NT2/D1 (cell line): ENCODE measurements around the gene PPP1R1A.

Experiments used
- YY1 ChIP-seq: IDR thresholded peaks from 2 replicates; pipeline ENCODE4 v1.6.1; 2011; ENCODE audit not compliant: insufficient read length, insufficient read depth
- ZNF274 ChIP-seq: IDR thresholded peaks from 2 replicates; pipeline ENCODE4 v1.6.1; 2011; ENCODE audit warnings: mild to moderate bottlenecking, low read depth, low read length

DNA sequence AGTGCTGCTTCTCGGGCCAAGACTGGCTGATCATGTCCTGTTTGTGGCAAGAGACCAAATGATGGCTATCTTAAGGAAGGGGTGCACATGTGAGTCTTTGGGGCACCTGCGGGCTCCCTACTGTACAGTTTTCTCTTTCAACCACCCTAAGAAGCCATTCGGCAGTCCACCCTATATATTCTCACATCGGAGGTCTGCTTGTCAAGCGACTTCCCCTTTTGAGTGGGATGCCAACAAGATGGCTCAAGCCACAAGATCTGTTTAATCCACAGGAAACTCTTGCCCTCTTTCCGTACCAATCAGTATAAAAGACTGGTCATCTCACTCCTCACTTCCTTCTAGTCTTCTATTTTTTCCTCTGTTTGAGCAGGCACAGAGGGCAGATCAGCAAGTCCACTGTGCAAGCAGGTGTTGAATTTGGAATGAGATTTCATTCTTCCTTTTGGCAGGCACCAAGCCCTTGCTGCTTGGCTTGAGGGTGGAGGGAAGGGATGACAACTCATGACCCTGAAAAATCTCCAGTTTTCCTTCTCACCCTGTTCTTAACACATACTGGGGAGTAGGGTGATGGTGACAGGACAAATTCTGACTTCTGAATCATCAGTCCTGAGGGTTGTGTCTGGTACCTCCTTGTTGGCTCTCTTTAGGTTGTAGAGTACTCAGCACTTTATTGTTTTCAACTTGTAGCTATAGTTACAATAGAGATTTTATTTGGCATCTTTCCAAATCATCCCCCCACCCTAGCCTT is 28.6 kb upstream of the PPP1R1A start:
- no peak for TF ChIP-seq ZNF274
- TF ChIP-seq YY1: no peak
